ENCODE data around the gene TCF3.
A peak's percentile ranks its signal among the peaks of the same experiment; 100 is the strongest.
"Not testable (repeated sequence)": the region's sequence is repeated elsewhere in the genome, so short reads cannot be mapped to it uniquely, and the experiment has no call there.

Gene TCF3

GRCh38 chr19:1652471-1653299 lies at the start of gene TCF3:
Gene TCF3, minus strand, starts transcription at chr19:1652615. Its CDS starts 2,367 bp downstream, at chr19:1650248.
- DNase-seq (ENCODE audit: low read depth): peak; percentile 99

DNA sequence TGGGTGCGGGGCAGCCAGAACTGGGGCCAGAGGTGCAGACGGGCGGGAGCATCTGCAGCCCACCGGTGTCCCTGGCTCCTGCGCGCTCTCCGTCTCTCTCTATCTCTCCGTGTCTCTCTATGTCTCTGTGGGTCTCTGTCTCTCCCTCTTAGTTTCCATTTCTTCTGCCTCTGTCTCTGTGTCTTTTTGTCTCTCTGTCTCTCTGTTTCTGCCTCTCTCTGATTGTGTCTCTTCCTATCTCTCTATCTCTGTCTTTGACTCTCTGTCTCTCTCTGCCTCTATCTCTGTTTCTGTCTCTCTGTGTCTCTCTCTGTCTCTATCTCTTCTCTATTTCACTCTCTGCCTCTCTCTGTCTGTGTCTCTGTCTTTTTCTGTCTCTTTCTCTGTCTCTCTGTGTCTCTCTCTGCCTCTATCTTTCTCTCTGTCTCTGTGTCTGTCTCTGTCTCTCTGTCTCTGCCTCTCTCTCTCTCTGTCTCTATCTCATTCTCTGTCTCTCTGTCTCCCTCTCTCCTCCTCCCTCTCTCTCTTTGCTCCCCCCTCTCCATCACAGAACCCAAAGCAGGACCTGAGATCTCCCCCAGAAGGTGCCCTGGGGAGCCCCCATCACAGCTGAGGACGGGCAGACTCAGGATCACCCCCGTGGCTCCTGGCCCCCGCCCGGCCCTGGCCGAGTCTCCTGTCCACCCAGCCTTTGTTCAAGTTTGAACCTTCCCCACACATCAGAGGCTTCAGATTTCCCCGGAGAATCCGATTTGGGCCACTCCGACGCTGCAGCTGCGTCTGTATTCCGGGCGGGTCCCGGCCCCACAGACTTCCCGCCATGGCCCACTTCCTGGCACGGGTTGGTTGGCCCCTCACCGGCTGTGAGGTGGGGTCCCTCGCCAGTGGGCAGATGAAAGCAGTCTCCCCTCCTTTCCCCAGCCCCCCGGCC lies 48.6 kb upstream of the TCF3 start:
- DNase-seq (ENCODE audit: low read depth): no peak

- DNase-seq (ENCODE audit: low read depth): no peak
Observed at GRCh38 chr19:1699998-1700732, 47.8 kb upstream of the TCF3 start.

GRCh38 chr19:1699386-1699785 lies 47.0 kb upstream of the TCF3 start:
- DNase-seq (ENCODE audit: low read depth): no peak

DNA sequence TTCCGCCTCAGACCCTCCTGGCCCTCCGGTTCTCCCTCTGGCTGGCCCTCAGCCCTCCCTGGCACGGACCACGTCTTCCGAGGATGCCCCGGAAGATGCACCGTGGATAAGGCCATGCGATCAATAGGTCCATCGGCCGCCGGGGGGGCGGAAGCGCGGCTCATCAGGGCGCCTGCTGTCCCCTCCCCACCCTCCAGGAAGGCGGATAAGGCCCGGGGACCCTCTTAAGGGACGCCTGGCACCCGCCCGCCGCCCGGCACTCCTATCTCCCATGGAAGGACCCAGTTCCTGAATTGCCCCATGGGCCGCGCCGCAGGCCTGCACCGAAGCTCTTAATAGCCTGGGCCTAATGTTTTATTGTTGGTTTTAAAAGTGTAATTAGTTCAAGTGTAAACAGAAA lies 46.2 kb upstream of the TCF3 start:
- DNase-seq (ENCODE audit: low read depth): no peak

DNA sequence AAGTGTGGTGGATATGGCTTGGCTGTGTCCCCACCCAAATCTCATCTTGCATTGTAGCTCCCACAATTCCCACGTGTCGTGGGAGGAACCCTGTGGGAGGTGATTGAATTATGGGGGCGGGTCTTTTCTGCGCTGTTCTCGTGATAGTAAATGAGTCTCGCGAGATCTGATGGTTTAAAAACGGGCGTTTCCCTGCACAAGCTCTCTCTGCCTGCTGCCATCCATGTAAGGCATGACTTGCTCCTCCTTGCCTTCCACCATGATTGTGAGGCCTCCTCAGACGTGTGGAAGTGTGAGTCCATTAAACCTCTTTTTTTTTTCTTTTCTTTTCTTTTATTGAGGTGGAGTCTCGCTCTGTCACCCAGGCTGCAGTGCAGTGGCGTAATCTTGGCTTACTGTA lies 43.1 kb upstream of the TCF3 start:
- DNase-seq (ENCODE audit: low read depth): not testable (repeated sequence)

- no peak for DNase-seq (ENCODE audit: low read depth)
Observed at GRCh38 chr19:1691589-1692290, 39.3 kb upstream of the TCF3 start.

GRCh38 chr19:1690699-1691307 lies 38.4 kb upstream of the TCF3 start:
- DNase-seq (ENCODE audit: low read depth): no peak

- DNase-seq (ENCODE audit: low read depth): not testable (repeated sequence)
Observed at GRCh38 chr19:1685785-1686184, 33.4 kb upstream of the TCF3 start.

DNA sequence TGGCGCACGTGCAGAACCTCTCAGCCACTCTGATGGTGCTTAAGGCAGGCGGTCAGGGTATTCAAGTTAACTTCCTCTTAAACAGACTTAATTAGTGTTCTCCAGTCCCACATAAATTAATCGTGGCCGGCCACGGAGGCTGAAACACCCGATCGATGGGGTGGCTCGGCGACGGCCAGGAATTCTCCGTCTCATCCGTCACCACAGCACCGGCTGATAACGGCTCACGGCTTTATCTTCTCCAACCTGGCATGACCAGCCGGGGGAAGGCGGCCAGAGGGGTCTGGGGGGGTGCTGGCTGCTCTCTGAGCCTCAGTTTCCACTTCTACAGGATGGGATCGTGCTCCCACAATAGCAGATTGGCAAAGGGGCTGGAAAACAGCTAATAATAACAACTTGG lies 32.6 kb upstream of the TCF3 start:
- no peak for DNase-seq (ENCODE audit: low read depth)

DNA sequence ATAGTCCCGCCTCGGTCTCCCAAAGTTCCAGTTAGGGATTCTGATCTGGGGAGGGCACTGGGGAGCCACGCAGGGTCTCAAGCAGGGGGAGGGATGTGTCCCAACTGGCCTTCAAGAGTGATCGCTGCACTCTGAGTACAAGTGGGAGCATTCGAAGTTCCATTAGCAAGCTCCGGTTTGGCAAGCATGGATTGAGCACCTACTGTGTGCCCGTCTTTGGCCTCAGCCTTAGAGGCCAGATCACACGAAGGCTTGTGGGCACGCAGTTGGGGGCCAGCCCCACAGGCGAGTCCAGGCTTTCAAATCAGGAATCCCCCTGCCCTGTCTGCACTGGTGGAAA lies 32.1 kb upstream of the TCF3 start:
- no peak for DNase-seq (ENCODE audit: low read depth)

GRCh38 chr19:1683869-1684572 lies 31.6 kb upstream of the TCF3 start:
- no peak for DNase-seq (ENCODE audit: low read depth)

GRCh38 chr19:1680976-1681375 lies 28.6 kb upstream of the TCF3 start:
- DNase-seq (ENCODE audit: low read depth): no peak

DNA sequence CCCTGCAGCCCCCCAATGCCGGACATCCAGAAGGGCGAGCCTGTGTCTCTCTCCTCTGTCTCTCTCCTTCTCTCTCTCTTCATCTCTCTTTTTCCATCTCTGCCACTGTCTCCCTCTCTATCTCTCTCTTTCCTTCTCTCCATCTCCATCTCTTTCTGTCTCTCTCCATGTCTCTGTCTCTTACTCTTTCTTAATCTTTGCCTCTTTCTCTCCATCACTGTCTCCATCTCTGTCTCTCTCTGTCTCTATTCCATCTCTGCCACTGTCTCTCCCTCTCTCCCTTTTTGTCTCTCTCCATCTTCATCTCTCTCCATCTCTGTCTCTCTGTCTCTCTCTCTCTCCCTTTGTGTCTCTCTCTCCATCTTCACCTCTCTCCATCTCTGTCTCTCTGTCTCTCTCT lies 25.7 kb upstream of the TCF3 start:
- DNase-seq (ENCODE audit: low read depth): no peak

DNA sequence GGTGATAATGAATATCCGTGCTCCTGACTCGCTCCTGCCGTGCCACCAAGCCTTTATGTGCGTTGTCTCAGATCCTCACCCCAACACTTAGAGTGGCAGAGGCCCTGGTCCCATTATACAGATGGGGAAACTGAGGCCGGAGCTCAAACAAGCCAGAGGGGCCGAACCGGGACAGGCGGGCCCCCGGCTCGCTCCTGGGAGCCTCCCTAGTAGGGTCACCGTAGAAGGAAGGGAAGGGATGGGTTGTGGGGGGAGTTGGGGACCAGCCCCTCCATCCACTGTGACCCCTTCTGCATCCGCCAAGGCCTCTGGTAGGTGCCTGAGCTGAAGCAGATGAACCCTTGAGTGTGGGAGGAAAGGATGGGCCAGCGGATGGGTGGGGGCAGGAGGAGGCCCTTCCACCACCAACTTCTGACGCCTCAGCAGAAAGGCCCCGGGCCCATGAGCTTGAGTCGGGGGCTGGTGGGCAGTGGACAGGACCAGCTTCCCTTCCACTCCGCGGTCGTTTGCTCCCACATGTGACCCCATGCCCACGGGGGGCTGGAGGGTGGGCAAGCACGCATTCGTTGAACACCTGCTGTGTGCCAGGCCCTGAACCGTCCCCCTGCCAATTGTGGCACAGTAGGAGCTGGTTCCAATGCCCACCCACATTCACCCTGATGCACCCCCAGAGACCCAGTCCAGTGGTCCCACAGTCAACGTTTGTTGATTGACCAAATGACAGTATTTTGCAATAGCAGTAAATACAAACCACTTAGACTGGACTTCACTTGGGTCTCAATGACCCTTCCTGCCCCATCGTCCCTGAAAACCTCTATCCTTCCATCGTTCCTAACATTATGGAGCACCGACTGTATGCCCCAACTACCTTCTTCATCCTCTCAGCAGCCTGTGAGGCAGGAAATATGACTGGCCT lies 24.2 kb upstream of the TCF3 start:
- no peak for DNase-seq (ENCODE audit: low read depth)

DNA sequence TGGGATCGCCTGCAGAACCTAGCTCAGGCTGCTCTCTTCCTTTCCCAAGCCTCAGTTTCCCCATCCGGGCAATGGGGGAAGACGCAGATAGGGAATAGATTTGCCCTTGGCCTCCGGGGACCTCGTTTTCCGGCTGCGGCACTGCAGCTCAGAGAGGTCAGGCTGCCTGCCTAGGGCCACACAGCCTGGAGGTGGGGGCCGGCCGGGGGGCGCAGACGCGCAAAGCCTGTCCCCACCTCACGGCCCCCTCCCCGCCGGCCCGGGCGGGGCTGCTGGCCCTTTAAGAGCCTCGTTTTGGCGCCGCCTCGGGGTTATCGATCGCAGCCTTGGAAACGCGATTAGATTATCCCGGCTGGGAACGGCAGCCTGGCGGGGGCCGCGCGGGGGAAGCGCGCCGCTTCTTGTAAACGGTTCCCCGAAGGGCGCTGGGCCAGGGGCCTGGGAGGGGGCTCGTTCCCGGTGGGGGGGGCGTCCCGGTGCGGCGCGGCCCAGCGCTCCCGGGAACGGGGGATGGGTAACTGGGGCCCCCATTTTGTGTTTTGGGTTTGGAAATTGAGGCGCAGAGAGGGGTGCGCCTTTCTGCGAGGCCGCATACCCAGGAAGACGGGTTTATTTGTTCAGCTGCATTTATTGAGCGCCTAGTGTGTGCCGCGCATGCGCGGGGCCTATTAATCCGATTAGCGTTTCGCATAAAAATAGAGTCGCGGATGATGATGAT lies 23.4 kb upstream of the TCF3 start:
- DNase-seq (ENCODE audit: low read depth): no peak

GRCh38 chr19:1674293-1674679 lies 21.9 kb upstream of the TCF3 start:
- no peak for DNase-seq (ENCODE audit: low read depth)

DNA sequence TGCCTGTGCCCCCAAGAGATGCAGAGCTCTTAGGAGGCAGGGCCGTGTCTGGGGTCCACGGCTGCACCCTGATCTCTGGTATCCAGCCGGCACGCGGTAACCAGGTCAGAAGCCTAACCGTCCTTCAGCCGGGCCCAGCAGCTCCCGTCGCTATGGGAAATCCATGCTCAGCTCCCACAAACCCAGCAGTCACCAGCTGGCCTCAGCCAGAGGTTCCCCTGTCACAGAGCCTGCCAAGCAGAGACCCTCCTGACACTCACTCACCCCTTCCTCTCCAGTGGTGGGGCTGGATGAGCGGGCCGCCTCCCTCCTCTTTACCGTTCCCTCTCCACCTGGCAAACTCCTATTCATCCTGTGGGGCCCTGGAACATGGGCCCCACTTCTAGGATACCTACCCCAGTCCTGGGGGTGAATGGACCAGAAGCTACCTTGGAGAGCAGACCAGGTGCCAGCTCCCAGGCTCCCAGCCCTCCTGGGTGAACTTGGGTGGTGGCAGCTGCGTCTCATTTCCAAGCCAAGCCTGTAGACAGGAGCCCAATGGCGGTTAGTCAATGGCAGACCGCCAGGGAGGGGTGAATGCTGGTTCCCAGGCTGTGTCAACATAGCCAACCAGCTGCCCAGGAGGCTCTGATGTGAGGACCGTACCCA lies 21.4 kb upstream of the TCF3 start:
- DNase-seq (ENCODE audit: low read depth): no peak
